ENCODE measurements around the gene FES. TPM values are rescaled to one million over a fixed set of nuclear protein-coding genes. Genes with fewer than 3 reads are reported as not detected.

The FES gene
- total RNA-seq, 2 experiments from 2014 or later: 3.2 to 3.3 TPM

DNA sequence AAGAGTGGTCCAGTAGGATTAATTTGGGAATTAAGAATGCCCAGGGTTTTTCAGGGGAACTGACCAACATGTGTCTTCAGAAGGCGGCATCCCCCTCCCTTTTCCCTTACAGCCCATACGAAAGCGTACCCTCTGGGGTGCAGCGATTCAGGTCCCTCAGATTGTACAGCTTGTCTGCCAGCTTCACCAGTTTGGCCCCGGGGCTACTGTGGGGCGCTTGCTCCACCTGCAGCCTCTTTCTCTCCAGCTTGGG is 47.2 kb downstream of the FES start:
- Histone ChIP-seq H3K4me1 (ENCODE audit: insufficient read depth, low read length, poor library complexity, severe bottlenecking) (peaks cover 57% of the 10 kb centered on the region), H4K20me1 (ENCODE audit: insufficient read depth, low read length) (no peaks in the 10 kb centered on the region), H2AFZ (ENCODE audit: low read length) (no peak overlapping the region; the same call in 1 of the 2 replicates), H3K4me3 (ENCODE audit: low read depth, low read length, poor library complexity, severe bottlenecking) (peak overlapping the region; percentile 79), H3K9me3 (ENCODE audit: low read length) (no peaks in the 10 kb centered on the region), H3K27ac (ENCODE audit: low read depth, low read length, poor library complexity, severe bottlenecking) (peak overlapping the region; percentile 81), H3K36me3 (ENCODE audit: insufficient read depth, low read length) (no peaks in the 10 kb centered on the region), H3K79me2 (ENCODE audit: insufficient read depth, low read depth, low read length) (peaks cover 17% of the 10 kb centered on the region; the same call in 1 of the 2 replicates), H3K9me2 (ENCODE audit: insufficient read depth, low read length) (no peaks in the 10 kb centered on the region), H3K4me2 (ENCODE audit: low read length) (peak overlapping the region; percentile 87)
- intact Hi-C loops (cut with micrococcal nuclease; ENCODE audit: unreplicated experiment): loop anchor here (1.0 to 5.0 kb wide), 4 partner anchors 29 to 664 kb away; partner anchors contain the start of genes IQGAP1 and NGRN
- no peak for TF ChIP-seq EZH2phosphoT487 (IDR thresholded peaks at IDR 0.05; ENCODE audit: borderline replicate concordance, low read depth, low read length)
- TF ChIP-seq, protein P1, sequence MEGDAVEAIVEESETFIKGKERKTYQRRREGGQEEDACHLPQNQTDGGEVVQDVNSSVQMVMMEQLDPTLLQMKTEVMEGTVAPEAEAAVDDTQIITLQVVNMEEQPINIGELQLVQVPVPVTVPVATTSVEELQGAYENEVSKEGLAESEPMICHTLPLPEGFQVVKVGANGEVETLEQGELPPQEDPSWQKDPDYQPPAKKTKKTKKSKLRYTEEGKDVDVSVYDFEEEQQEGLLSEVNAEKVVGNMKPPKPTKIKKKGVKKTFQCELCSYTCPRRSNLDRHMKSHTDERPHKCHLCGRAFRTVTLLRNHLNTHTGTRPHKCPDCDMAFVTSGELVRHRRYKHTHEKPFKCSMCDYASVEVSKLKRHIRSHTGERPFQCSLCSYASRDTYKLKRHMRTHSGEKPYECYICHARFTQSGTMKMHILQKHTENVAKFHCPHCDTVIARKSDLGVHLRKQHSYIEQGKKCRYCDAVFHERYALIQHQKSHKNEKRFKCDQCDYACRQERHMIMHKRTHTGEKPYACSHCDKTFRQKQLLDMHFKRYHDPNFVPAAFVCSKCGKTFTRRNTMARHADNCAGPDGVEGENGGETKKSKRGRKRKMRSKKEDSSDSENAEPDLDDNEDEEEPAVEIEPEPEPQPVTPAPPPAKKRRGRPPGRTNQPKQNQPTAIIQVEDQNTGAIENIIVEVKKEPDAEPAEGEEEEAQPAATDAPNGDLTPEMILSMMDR (conservative IDR thresholded peaks at IDR 0.05; ENCODE audit: low read length): no peak
- POLR2A ChIA-PET: interaction anchor here (0.6 to 7.2 kb wide), 14 partner anchors 9 to 832 kb away, joined by 3 to 58 read pairs (median 4); partner anchors contain the start of genes BLM, MAN2A2 and RCCD1
- CTCF ChIA-PET (ENCODE audit: unreplicated experiment): interaction anchor here (0.6 to 5.1 kb wide), 8 partner anchors 24 to 284 kb away, joined by 3 to 41 read pairs (median 5); partner anchors contain the start of genes MAN2A2 and RCCD1
- no TSS peak for BruUV-seq (replicated peaks)
- no peak for DNase-seq (ENCODE audit: low spot score)

DNA sequence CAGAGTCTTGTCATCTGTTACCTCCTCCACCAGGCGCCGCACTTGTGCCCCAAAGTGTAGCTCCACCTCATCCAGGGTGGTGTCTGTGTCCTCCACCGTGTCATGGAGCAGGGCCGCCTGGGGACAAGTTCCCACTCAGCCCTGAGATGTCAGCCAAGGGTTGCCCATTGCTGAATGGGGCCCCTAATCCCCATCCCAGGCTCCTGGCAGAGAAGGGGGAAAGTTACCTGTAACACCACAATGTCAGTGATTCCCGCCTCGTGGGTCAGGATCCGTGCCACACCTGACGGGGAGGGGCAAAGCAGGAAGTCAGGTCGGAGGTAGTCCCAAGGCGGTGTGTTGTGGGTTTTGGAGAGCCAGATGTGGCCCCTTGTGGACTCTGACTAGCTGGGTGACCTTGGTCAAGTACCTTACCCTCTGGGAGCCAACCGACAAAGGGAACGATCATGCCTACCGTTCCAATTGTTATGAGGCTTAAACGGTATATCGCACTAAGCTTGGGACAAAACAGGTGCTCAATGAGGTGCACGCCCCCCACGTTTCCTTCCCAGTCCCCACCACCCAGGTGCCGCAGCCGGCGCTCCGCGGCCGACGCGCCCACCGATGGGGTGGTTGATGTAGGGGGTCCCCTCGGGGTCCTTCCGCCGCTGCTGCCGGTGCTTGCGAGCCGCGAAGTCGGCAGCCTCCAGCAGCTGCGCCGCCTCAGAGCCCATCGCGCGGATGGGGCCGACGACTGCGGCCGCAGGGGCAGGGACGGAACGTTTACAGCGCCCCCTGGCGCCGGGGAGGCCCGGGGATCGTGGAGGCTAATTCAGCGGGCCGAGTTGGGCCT is 47.7 kb downstream of the FES start, which contains the start of gene HDDC3:
Gene HDDC3 (minus strand): TSS at position 722 of the 832 bp plus-strand sequence. CDS start 9 bp downstream, at position 713.
- peak within 1 kb of the TSS; percentile 82 for H2AFZ ChIP-seq (ENCODE audit: low read length)
- H3K9me3 ChIP-seq (ENCODE audit: low read length): no peaks in the 10 kb centered on the region
- ChIA-PET POLR2A (interaction anchor here (0.5 to 7.2 kb wide), 19 partner anchors 9 to 832 kb away, joined by 3 to 58 read pairs (median 4); partner anchors contain the start of genes BLM, MAN2A2 and RCCD1), CTCF (ENCODE audit: unreplicated experiment) (interaction anchor here (0.6 to 5.1 kb wide), 9 partner anchors 23 to 284 kb away, joined by 3 to 41 read pairs (median 4); partner anchors contain the start of genes MAN2A2 and RCCD1)
- peak within 1 kb of the TSS; percentile 79 for H3K4me3 ChIP-seq (ENCODE audit: low read depth, low read length, poor library complexity, severe bottlenecking)
- H4K20me1 ChIP-seq (ENCODE audit: insufficient read depth, low read length): no peaks in the 10 kb centered on the region
- no peak for TF ChIP-seq EZH2phosphoT487 (IDR thresholded peaks at IDR 0.05; ENCODE audit: borderline replicate concordance, low read depth, low read length)
- TF ChIP-seq, protein P1 (conservative IDR thresholded peaks at IDR 0.05; ENCODE audit: low read length): peak; percentile 92
- DNase-seq (ENCODE audit: low spot score): peak; percentile 95
- H3K4me2 ChIP-seq (ENCODE audit: low read length): peak within 1 kb of the TSS; percentile 87
- no peaks in the 10 kb centered on the region for H3K9me2 ChIP-seq (ENCODE audit: insufficient read depth, low read length)
- peaks cover 61% of the 10 kb centered on the region for H3K4me1 ChIP-seq (ENCODE audit: insufficient read depth, low read length, poor library complexity, severe bottlenecking)
- peaks cover 17% of the 10 kb centered on the region; the same call in 1 of the 2 replicates for H3K79me2 ChIP-seq (ENCODE audit: insufficient read depth, low read depth, low read length)
- H3K27ac ChIP-seq (ENCODE audit: low read depth, low read length, poor library complexity, severe bottlenecking): peak within 1 kb of the TSS; percentile 81
- intact Hi-C loops (cut with micrococcal nuclease; ENCODE audit: unreplicated experiment): loop anchor here (1.0 to 5.0 kb wide), 4 partner anchors 30 to 665 kb away; partner anchors contain the start of genes IQGAP1 and NGRN
- H3K36me3 ChIP-seq (ENCODE audit: insufficient read depth, low read length): no peaks in the 10 kb centered on the region
- no TSS peak for BruUV-seq (replicated peaks)

Measured in OCI-LY7 (cell line).